Peyer's patch (tissue), 4 donors: ENCODE results near the gene MYO3B.

Experiments
- POLR2A ChIP-seq, 2 donors: fragments of 450-650 bp; IDR thresholded peaks; one replicate each; pipeline ENCODE4 v1.5.1; 2017; ENCODE audit warnings: antibody characterized with exemption in 2 of 2, mild to moderate bottlenecking in 2 of 2, moderate library complexity in 2 of 2
- TF ChIP-seq, protein P1 (sequence below), 6 experiments: fragments of 450-650 bp in 4 of 6; fragments of 200-600 bp in 2 of 6; sonication (generic) in 1 of 6; IDR thresholded peaks; one replicate each; pipeline ENCODE4 v1.5.1; 2017 to 2019; ENCODE audit warnings: antibody characterized with exemption in 6 of 6, mild to moderate bottlenecking in 3 of 6, moderate library complexity in 1 of 6

DNA sequence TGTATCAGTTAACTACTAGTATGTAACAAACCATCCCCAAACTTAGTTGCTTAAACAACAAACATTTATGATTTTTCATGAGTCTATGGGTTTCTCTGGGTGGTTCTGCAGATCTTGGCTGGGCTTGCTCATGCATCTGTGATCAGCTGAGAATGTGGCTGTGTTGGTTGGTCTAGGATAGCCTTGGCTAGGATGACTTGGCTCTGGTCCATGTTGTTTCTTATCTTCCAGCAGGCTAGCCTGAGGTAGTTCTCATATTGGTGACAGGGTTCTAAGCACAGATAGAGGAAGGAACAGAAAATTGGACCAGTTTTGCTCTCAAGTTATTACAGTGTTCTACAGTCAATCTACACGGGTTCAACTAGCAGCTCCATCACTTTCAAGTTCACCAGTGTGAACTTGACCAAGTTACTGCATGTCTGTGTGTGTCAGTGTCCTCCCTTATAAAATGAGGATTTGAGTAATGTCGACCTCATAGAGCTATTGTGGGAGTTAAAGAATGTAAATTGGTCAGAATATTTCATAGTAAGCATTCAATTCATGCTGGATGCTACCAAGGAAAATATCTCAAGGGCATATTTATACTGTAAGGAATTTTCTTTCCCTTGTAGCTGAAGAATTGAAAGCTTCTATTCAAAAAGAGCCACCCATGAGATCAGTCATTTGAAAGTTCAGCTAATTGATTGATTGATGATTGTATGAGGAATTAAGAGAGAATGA lies 65.3 kb downstream of the MYO3B start:
- TF ChIP-seq, protein P1, sequence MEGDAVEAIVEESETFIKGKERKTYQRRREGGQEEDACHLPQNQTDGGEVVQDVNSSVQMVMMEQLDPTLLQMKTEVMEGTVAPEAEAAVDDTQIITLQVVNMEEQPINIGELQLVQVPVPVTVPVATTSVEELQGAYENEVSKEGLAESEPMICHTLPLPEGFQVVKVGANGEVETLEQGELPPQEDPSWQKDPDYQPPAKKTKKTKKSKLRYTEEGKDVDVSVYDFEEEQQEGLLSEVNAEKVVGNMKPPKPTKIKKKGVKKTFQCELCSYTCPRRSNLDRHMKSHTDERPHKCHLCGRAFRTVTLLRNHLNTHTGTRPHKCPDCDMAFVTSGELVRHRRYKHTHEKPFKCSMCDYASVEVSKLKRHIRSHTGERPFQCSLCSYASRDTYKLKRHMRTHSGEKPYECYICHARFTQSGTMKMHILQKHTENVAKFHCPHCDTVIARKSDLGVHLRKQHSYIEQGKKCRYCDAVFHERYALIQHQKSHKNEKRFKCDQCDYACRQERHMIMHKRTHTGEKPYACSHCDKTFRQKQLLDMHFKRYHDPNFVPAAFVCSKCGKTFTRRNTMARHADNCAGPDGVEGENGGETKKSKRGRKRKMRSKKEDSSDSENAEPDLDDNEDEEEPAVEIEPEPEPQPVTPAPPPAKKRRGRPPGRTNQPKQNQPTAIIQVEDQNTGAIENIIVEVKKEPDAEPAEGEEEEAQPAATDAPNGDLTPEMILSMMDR (IDR thresholded peaks at IDR 0.05): no peak
- no peak for TF ChIP-seq POLR2A (IDR thresholded peaks at IDR 0.05)
